Uterus (tissue), 4 donors: ENCODE data around the gene OGG1. TPM values are rescaled to one million over a fixed set of nuclear protein-coding genes. Genes with fewer than 3 reads are reported as not detected.

Experiments
- DNase-seq, 2 donors: peaks; one replicate each; pipeline ENCODE4 v3.0.0-alpha.2; 2019 to 2020
- H3K27ac ChIP-seq, 2 donors: fragments of 200-600 bp; sonication (generic); 1 replicate in 1 of 2; 2 replicates in 1 of 2; pipeline ENCODE4 v1.5.1; 2016 to 2018
- H3K27me3 ChIP-seq, 2 donors: fragments of 200-600 bp; sonication (generic); one replicate each; pipeline ENCODE4 v1.5.1; 2018 to 2019; ENCODE audit warnings: control low read depth in 1 of 2
- H3K36me3 ChIP-seq, 2 donors: fragments of 200-600 bp; sonication (generic); one replicate each; pipeline ENCODE4 v1.5.1; 2019; ENCODE audit warnings: control low read depth in 1 of 2
- H3K4me1 ChIP-seq, 2 donors: fragments of 200-600 bp; sonication (generic); one replicate each; pipeline ENCODE4 v1.5.1; 2018 to 2019; ENCODE audit warnings: control low read depth in 1 of 2
- H3K4me3 ChIP-seq, 2 donors: fragments of 200-600 bp; sonication (generic); 1 replicate in 1 of 2; 2 replicates in 1 of 2; pipeline ENCODE4 v1.5.1; 2018 to 2019; ENCODE audit warnings: mild to moderate bottlenecking in 1 of 2
- H3K9me3 ChIP-seq, 2 donors: fragments of 200-600 bp; sonication (generic); one replicate each; pipeline ENCODE4 v1.5.1; 2019; ENCODE audit warnings: control low read depth in 1 of 2
- POLR2A ChIP-seq, 2 donors: fragments of 450-650 bp; IDR thresholded peaks; one replicate each; pipeline ENCODE4 v1.6.1; 2016; ENCODE audit warnings: antibody characterized with exemption in 2 of 2, mild to moderate bottlenecking in 1 of 2, moderate library complexity in 1 of 2
- intact Hi-C: fragments of 100-400 bp; cut with DNase I; formaldehyde crosslinking; loops from one replicate; pipeline ENCODE4 v1.15.1; 2023; ENCODE audit warnings: low total_unique reads
- total RNA-seq, 4 donors: library from RNA; depleted of rRNA in 3 of 4; stranded (reverse); fragments of >200 nt in 3 of 4; gene quantifications; one replicate each; pipeline versions ENCODE4 v1.1.0 to v1.2.4, GENCODE V29; 2014 to 2023
- TF ChIP-seq, protein P1 (sequence below), 4 experiments: fragments of 200-600 bp in 2 of 4; fragments of 450-650 bp in 2 of 4; sonication (generic) in 2 of 4; IDR thresholded peaks; one replicate each; pipeline ENCODE4 v1.5.1; 2016 to 2019; ENCODE audit warnings: antibody characterized with exemption in 4 of 4, mild to moderate bottlenecking in 2 of 4, moderate library complexity in 1 of 4
- donor health status: DM: yes; HTN: yes; CAD: no.

Gene OGG1
- total RNA-seq, 4 donors from 2014 or later = 29.8 to 60.7 (median 44.2) TPM

DNA sequence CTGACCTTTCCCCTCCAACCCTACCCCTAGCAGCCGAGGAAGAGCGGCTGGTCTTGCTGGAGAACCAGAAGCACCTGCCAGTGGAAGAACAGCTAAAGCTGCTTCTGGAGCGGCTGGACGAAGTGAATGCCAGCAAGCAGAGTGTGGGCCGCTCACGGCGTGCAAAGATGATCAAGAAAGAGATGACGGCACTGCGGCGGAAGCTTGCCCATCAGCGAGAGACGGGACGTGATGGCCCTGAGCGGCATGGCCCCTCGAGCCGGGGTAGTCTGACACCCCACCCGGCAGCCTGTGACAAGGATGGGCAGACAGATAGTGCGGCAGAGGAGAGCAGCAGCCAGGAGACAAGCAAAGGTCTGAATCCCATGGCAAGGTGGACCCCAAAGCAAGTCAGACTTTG is 6.2 kb upstream of the OGG1 start:
- intact Hi-C loops = no loop called here
- no peak for DNase-seq
- H3K9me3 ChIP-seq = no peaks in the 10 kb centered on the region
- no peaks in the 10 kb centered on the region for H3K27me3 ChIP-seq
- no peak overlapping the region for H3K27ac ChIP-seq
- no peak overlapping the region for H3K4me3 ChIP-seq
- no peaks in the 10 kb centered on the region for H3K36me3 ChIP-seq
- no peak for TF ChIP-seq POLR2A (IDR thresholded peaks at IDR 0.05)
- TF ChIP-seq, protein P1, sequence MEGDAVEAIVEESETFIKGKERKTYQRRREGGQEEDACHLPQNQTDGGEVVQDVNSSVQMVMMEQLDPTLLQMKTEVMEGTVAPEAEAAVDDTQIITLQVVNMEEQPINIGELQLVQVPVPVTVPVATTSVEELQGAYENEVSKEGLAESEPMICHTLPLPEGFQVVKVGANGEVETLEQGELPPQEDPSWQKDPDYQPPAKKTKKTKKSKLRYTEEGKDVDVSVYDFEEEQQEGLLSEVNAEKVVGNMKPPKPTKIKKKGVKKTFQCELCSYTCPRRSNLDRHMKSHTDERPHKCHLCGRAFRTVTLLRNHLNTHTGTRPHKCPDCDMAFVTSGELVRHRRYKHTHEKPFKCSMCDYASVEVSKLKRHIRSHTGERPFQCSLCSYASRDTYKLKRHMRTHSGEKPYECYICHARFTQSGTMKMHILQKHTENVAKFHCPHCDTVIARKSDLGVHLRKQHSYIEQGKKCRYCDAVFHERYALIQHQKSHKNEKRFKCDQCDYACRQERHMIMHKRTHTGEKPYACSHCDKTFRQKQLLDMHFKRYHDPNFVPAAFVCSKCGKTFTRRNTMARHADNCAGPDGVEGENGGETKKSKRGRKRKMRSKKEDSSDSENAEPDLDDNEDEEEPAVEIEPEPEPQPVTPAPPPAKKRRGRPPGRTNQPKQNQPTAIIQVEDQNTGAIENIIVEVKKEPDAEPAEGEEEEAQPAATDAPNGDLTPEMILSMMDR (IDR thresholded peaks at IDR 0.05) = no peak
- H3K4me1 ChIP-seq = no peaks in the 10 kb centered on the region

DNA sequence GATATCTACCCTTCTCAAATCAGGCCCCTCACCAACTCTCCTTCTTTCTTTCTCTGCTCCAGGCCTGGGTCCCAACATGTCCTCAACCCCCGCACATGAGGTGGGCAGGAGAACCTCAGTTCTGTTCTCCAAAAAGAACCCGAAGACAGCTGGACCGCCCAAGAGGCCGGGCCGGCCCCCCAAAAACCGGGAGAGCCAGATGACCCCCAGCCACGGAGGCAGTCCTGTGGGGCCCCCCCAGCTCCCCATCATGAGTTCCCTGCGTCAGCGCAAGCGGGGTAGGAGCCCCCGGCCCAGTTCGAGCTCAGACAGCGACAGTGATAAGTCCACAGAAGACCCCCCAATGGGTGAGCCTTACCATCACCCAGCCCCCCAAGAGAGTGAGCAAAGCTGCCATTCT is 5.6 kb upstream of the OGG1 start:
- TF ChIP-seq, protein P1 (IDR thresholded peaks at IDR 0.05) = no peak
- TF ChIP-seq POLR2A (IDR thresholded peaks at IDR 0.05) = no peak
- H3K9me3 ChIP-seq = no peaks in the 10 kb centered on the region
- H3K4me1 ChIP-seq = no peaks in the 10 kb centered on the region
- H3K4me3 ChIP-seq = no peak overlapping the region
- intact Hi-C loops = no loop called here
- no peaks in the 10 kb centered on the region for H3K27me3 ChIP-seq
- no peaks in the 10 kb centered on the region for H3K36me3 ChIP-seq
- DNase-seq = no peak
- no peak overlapping the region for H3K27ac ChIP-seq

DNA sequence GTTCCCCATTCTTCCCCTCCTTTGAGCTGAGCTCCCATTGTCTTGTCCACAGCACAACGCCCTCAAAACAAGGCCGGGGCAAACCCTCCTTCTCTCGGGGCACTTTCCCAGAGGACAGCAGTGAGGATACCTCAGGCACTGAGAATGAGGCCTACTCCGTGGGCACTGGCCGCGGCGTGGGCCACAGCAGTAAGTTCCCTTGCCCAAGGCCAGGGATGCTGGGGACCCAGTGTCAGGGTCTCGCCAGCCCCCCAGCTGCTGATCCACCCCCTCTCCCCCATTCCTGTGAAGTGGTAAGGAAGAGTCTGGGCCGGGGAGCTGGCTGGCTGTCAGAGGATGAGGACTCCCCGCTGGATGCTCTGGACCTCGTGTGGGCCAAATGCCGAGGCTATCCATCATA is 4.2 kb upstream of the OGG1 start:
- TF ChIP-seq, protein P1 (IDR thresholded peaks at IDR 0.05) = no peak
- no peak for TF ChIP-seq POLR2A (IDR thresholded peaks at IDR 0.05)
- H3K27me3 ChIP-seq = no peaks in the 10 kb centered on the region
- no peaks in the 10 kb centered on the region for H3K36me3 ChIP-seq
- H3K4me1 ChIP-seq = no peaks in the 10 kb centered on the region
- intact Hi-C loops = no loop called here
- H3K27ac ChIP-seq = no peak overlapping the region
- no peak overlapping the region for H3K4me3 ChIP-seq
- DNase-seq = no peak
- H3K9me3 ChIP-seq = no peaks in the 10 kb centered on the region

DNA sequence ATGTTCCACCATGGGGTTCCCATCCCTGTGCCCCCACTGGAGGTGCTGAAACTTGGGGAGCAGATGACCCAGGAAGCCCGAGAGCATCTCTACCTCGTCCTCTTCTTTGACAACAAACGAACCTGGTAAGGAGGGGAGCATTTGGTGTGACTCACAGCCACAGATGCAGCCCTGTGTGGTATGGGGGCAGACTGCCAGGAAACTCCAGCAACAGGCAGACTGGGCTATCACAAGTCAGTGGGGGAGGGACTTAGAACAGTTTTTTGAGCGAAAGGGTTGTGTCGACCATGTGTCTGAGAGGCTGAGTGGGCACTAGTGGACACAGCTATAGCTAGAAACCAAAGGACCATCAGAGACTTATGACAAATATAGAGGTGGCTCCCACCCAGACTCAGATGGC is 3.4 kb upstream of the OGG1 start:
- H3K27me3 ChIP-seq = no peaks in the 10 kb centered on the region
- H3K36me3 ChIP-seq = no peaks in the 10 kb centered on the region
- TF ChIP-seq, protein P1 (IDR thresholded peaks at IDR 0.05) = no peak
- no peak for TF ChIP-seq POLR2A (IDR thresholded peaks at IDR 0.05)
- H3K27ac ChIP-seq = no peak overlapping the region
- no peaks in the 10 kb centered on the region for H3K9me3 ChIP-seq
- peaks cover 0 to 3% of the 10 kb centered on the region in 2 donors for H3K4me1 ChIP-seq
- no peak overlapping the region for H3K4me3 ChIP-seq
- DNase-seq = no peak
- intact Hi-C loops = no loop called here

DNA sequence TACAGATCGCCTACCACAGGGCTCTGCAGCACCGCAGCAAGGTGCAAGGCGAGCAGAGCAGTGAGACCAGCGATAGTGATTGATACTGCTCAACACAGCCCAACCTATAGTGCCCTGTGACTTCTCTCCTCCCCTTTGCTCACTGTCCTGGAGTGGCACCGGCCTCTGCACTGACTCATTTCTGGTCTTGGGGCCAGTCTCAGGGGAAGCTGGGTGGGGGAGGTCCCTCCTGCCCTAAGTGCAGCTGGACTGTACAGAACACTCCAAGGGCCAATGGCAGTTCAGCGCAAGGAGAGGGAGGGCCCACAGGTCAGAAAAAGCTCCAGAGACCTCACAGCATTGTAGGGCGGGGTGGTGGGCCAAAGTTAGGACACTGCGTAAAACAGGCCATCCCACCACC is 2.5 kb upstream of the OGG1 start:
- no peak for DNase-seq
- H3K27me3 ChIP-seq = no peaks in the 10 kb centered on the region
- no peak overlapping the region for H3K27ac ChIP-seq
- H3K4me3 ChIP-seq = no peak overlapping the region
- no peaks in the 10 kb centered on the region for H3K36me3 ChIP-seq
- peaks cover 0 to 3% of the 10 kb centered on the region in 2 donors for H3K4me1 ChIP-seq
- intact Hi-C loops = no loop called here
- no peaks in the 10 kb centered on the region for H3K9me3 ChIP-seq
- TF ChIP-seq POLR2A (IDR thresholded peaks at IDR 0.05) = no peak
- TF ChIP-seq, protein P1 (IDR thresholded peaks at IDR 0.05) = no peak
